DOHH2 (cell line): ENCODE data around the gene APEH.

Source experiments
- H3F3A ChIP-seq: fragments of 200-600 bp; sonication (generic), shearing (Covaris generic); 2 replicates; pipeline ENCODE4 v1.6.0; 2016; ENCODE audit warnings: antibody characterized with exemption, mild to moderate bottlenecking; ENCODE audit not compliant: control insufficient read depth, insufficient read depth
- H3K27ac ChIP-seq: fragments of 200-600 bp; sonication (generic); 2 replicates; pipeline ENCODE4 v1.5.1; 2014; ENCODE audit warnings: low read depth, mild to moderate bottlenecking, low read length, moderate library complexity
- H3K27me3 ChIP-seq: fragments of 200-600 bp; sonication (generic); 2 replicates; pipeline ENCODE4 v1.6.1; 2014; ENCODE audit warnings: mild to moderate bottlenecking, low read length, mixed read lengths; ENCODE audit not compliant: control insufficient read depth
- H3K36me3 ChIP-seq: fragments of 200-600 bp; sonication (generic); 2 replicates; pipeline ENCODE4 v1.6.1; 2014; ENCODE audit warnings: mild to moderate bottlenecking, low read length, moderate library complexity, mixed read lengths; ENCODE audit not compliant: control insufficient read depth
- H3K4me1 ChIP-seq: fragments of 200-600 bp; sonication (generic); 2 replicates; pipeline ENCODE4 v1.6.1; 2014; ENCODE audit warnings: mild to moderate bottlenecking, low read length, mixed read lengths; ENCODE audit not compliant: control insufficient read depth
- H3K4me2 ChIP-seq: fragments of 200-600 bp; sonication (generic); 2 replicates; pipeline ENCODE4 v1.6.0; 2014; ENCODE audit warnings: mild to moderate bottlenecking, low read length, moderate library complexity
- H3K4me3 ChIP-seq: fragments of 200-600 bp; sonication (generic); 2 replicates; pipeline ENCODE4 v1.5.1; 2014; ENCODE audit warnings: mild to moderate bottlenecking, low read length, mixed read lengths
- H3K79me2 ChIP-seq: fragments of 200-600 bp; sonication (generic); 2 replicates; pipeline ENCODE4 v1.6.1; 2014; ENCODE audit warnings: mild to moderate bottlenecking, low read length, mixed read lengths; ENCODE audit not compliant: control insufficient read depth
- H3K9me2 ChIP-seq: fragments of 200-600 bp; sonication (generic); replicated peaks from 2 replicates; pipeline ENCODE4 v1.6.1; 2014; ENCODE audit warnings: mild to moderate bottlenecking, low read length, mixed read lengths; ENCODE audit not compliant: control insufficient read depth
- H3K9me3 ChIP-seq: fragments of 200-600 bp; sonication (generic); 2 replicates; pipeline ENCODE4 v1.6.1; 2014; ENCODE audit warnings: antibody characterized with exemption, low read length, mixed read lengths; ENCODE audit not compliant: control insufficient read depth, insufficient read depth
- H4K20me1 ChIP-seq: fragments of 200-600 bp; sonication (generic); 2 replicates; pipeline ENCODE4 v1.6.0; 2014; ENCODE audit warnings: low read depth, mild to moderate bottlenecking, antibody characterized with exemption, low read length, moderate library complexity; ENCODE audit not compliant: control insufficient read depth, insufficient read depth
- CTCF ChIP-seq: fragments of 200-600 bp; sonication (generic); IDR thresholded peaks from one replicate; pipeline ENCODE4 v1.5.1; 2014; ENCODE audit warnings: antibody characterized with exemption, mild to moderate bottlenecking, low read depth, low read length; ENCODE audit not compliant: poor library complexity, severe bottlenecking
- EZH2phosphoT487 ChIP-seq: fragments of 200-600 bp; sonication (generic); IDR thresholded peaks from 2 replicates; pipeline ENCODE4 v1.6.1; 2017; ENCODE audit warnings: borderline replicate concordance, mild to moderate bottlenecking, antibody characterized with exemption, low read length, moderate library complexity, mixed read lengths

The APEH gene

DNA sequence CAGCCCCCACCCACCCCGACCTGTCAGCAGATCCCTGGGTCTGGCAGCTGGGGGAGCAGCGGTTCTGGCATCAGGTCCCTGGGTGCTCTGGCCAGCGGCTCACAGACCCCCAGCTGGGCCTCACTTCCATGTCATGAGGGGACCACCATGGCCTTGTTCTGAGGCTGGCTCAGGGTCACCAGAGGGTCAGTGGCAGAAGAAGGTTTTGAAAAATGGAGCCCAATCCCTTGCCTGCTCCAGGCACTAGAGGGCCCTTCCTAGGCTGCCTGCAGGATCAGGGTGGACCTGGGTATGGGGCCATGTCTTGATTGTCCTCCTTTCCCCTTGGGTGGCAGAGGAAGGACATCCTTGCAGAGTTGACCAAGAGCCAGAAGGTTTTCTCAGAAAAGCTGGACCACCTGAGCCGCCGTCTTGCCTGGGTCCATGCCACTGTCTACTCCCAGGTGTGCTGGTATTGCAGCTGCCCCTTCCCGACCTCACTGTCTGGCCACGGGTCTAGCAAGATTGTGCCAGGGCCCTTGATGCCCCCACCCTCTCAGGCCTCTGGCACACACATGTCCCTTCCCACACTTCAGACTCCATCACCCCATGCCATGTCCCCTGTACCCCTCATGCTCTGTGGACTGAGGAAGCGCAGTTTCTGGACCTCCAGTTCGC lies 32.4 kb downstream of the APEH start:
- Histone ChIP-seq H3K36me3 (peaks cover 20% of the 10 kb centered on the region), H3F3A (no peaks in the 10 kb centered on the region), H3K4me1 (no peaks in the 10 kb centered on the region), H4K20me1 (no peaks in the 10 kb centered on the region), H3K4me3 (no peak overlapping the region), H3K9me2 (no peaks in the 10 kb centered on the region), H3K27ac (no peak overlapping the region), H3K9me3 (no peaks in the 10 kb centered on the region), H3K27me3 (no peaks in the 10 kb centered on the region), H3K4me2 (no peak overlapping the region), H3K79me2 (no peaks in the 10 kb centered on the region)
- TF ChIP-seq EZH2phosphoT487 (no peak), CTCF (no peak)

DNA sequence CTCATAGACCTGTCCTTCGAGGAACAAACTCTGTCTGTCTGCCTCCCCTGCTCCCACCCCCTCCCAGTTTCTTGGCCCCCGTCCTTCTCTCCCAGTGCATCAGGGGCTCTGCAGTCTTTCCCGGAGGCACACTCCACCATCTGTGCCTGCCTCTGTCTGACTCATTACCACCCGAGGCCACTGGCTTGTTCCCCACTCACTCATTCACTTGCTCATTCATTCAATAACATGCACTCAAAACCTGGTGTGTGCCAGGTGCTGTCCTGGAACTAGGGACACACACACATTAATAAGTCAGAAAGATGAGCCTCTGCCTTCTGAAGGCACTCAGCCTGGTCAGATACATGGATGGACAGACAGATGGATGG lies 32.9 kb downstream of the APEH start:
- Histone ChIP-seq H3K79me2 (no peaks in the 10 kb centered on the region), H3K36me3 (peaks cover 17% of the 10 kb centered on the region), H3K27me3 (no peaks in the 10 kb centered on the region), H4K20me1 (no peaks in the 10 kb centered on the region), H3K9me2 (no peaks in the 10 kb centered on the region), H3K4me3 (no peak overlapping the region), H3K9me3 (no peaks in the 10 kb centered on the region), H3K4me1 (no peaks in the 10 kb centered on the region), H3K4me2 (no peak overlapping the region), H3K27ac (no peak overlapping the region), H3F3A (no peaks in the 10 kb centered on the region)
- no peak for TF ChIP-seq CTCF
- TF ChIP-seq EZH2phosphoT487 = no peak

DNA sequence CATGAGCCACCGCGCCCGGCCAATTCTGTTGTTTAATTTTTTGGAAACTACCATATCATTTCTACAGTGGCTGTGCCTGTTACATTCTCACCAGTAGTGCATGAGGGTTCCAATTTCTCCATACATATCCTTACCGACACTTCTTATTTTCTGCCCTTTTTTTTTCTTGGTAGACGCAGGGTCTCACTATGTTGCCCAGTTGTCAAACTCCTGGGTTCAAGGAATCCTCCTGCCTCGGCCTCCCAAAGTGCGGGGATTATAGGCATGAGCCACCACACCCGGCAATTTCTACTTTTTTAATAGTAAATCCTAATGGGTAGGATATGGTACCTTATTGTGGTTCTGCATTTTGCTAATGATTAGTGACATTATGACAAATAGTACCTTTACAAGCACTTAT lies 35.7 kb downstream of the APEH start:
- H3K27me3 ChIP-seq = no peaks in the 10 kb centered on the region
- H3F3A ChIP-seq = no peaks in the 10 kb centered on the region
- no peaks in the 10 kb centered on the region for H3K79me2 ChIP-seq
- no peaks in the 10 kb centered on the region for H3K9me2 ChIP-seq
- H3K9me3 ChIP-seq = no peaks in the 10 kb centered on the region
- no peaks in the 10 kb centered on the region for H3K4me1 ChIP-seq
- H3K4me3 ChIP-seq = no peak overlapping the region
- H3K36me3 ChIP-seq = peaks cover 9% of the 10 kb centered on the region; the same call in 1 of the 2 replicates
- H3K4me2 ChIP-seq = no peak overlapping the region
- no peaks in the 10 kb centered on the region for H4K20me1 ChIP-seq
- TF ChIP-seq EZH2phosphoT487 (no peak), CTCF (no peak)
- no peak overlapping the region for H3K27ac ChIP-seq
